RWPE1 (cell line): Measurements from ENCODE around the gene MAP1S.

Source experiments
- CTCF ChIA-PET: fragments of 350-600 bp; sonication (Branson Sonifier 250); formaldehyde crosslinking; extraction: SDS; loops from one replicate; lab custom pipeline; 2021; lab: Yijun Ruan, JAX
- POLR2A ChIA-PET: fragments of 400-600 bp; formaldehyde crosslinking; extraction: SDS; loops from one replicate; lab custom pipeline; 2020; ENCODE audit warnings: antibody characterized with exemption; ENCODE audit not compliant: low non-redundant PET; lab: Yijun Ruan, JAX
- DNase-seq: peaks from one replicate; pipeline ENCODE4 v3.0.0; 2012; ENCODE audit warnings: low spot score
- H3K27ac ChIP-seq: fragments of 450-650 bp; 2 replicates; pipeline ENCODE4 v1.5.1; 2017
- TF ChIP-seq, protein P1 (sequence below): fragments of 450-650 bp; conservative IDR thresholded peaks from 2 replicates; pipeline ENCODE4 v1.5.1; 2017; ENCODE audit warnings: low read depth, mild to moderate bottlenecking

MAP1S gene

GRCh38 chr19:17716309-17716929, 2.9 kb upstream of the MAP1S start:
- POLR2A ChIA-PET, result no interaction called here
- H3K27ac ChIP-seq, result no peak overlapping the region
- CTCF ChIA-PET, result interaction anchor here (0.6 to 1.2 kb wide), 2 partner anchors 50 to 137 kb away, joined by 3 to 4 read pairs; no protein-coding TSS in a partner anchor
- TF ChIP-seq, protein P1, sequence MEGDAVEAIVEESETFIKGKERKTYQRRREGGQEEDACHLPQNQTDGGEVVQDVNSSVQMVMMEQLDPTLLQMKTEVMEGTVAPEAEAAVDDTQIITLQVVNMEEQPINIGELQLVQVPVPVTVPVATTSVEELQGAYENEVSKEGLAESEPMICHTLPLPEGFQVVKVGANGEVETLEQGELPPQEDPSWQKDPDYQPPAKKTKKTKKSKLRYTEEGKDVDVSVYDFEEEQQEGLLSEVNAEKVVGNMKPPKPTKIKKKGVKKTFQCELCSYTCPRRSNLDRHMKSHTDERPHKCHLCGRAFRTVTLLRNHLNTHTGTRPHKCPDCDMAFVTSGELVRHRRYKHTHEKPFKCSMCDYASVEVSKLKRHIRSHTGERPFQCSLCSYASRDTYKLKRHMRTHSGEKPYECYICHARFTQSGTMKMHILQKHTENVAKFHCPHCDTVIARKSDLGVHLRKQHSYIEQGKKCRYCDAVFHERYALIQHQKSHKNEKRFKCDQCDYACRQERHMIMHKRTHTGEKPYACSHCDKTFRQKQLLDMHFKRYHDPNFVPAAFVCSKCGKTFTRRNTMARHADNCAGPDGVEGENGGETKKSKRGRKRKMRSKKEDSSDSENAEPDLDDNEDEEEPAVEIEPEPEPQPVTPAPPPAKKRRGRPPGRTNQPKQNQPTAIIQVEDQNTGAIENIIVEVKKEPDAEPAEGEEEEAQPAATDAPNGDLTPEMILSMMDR, result no peak
- no peak for DNase-seq

DNA sequence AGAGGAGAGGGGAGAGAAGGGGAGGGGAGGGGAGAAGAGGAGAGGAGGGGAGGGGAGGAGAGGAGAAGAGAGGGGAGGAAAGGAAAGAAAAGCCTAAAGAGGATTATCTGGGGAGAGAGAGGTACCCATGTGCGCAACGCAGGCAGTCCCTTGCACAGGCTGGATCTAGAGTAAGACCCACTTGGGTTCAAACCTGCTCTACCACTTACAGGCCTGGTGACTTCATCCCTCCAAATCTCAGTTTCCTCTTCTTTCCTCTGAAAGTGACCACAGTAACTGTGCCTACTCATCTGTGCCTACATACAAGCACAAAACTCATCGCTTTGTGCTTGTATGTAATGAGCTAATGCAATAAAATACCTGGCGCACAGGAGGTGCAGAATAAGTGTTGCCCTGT, 732 bp upstream of the MAP1S start:
- peak overlapping the region; percentile 77; the same call in 1 of the 2 replicates for H3K27ac ChIP-seq
- ChIA-PET POLR2A (interaction anchor here (0.6 to 0.9 kb wide), 3 partner anchors 26 to 198 kb away, joined by 3 to 4 read pairs (median 4); no protein-coding TSS in a partner anchor), CTCF (interaction anchor here (1.7 kb wide), 1 partner anchor 48 kb away, joined by 4 read pairs; no protein-coding TSS in a partner anchor)
- no peak for DNase-seq
- TF ChIP-seq, protein P1, result no peak

GRCh38 chr19:17719730-17720400, 585 bp downstream of the MAP1S start:
- ChIA-PET CTCF (interaction anchor here (0.7 to 1.7 kb wide), 3 partner anchors 22 to 114 kb away, joined by 4 read pairs; no protein-coding TSS in a partner anchor), POLR2A (no interaction called here)
- TF ChIP-seq, protein P1, result no peak
- peak; percentile 76 for DNase-seq
- peak overlapping the region; percentile 77 for H3K27ac ChIP-seq

GRCh38 chr19:17720440-17720839, 1.2 kb downstream of the MAP1S start:
- CTCF ChIA-PET, result interaction anchor here (0.7 to 1.5 kb wide), 2 partner anchors 21 to 114 kb away, joined by 4 read pairs; no protein-coding TSS in a partner anchor

DNA sequence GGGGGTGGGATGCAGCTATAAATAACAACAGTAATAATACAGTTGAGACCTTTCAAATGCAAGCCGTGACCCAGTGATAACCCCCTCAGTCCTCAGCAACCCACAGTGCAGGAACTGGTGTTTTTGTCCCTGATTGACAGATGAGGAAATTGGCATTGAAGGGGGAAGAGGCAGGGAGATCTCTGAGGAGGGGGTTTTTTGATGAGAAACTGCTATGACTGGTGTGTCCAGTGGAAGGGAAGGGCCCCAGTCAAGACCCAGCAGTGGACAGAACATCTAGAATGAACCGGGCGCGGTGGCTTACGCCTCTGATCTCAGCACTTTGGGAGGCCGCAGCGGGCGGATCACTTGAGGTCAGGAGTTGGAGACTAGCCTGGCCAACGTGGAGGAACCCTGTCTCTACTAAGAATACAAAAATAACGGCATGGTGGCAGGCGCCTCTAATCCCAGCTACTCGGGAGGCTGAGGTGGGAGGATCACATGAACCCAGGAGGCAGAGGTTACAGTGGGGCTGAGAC, 1.9 kb downstream of the MAP1S start:
- H3K27ac ChIP-seq, result peak overlapping the region; percentile 31
- CTCF ChIA-PET, result no interaction called here
- POLR2A ChIA-PET, result no interaction called here
- TF ChIP-seq, protein P1, result no peak
- no peak for DNase-seq

More at GRCh38 chr19:17720440-17720839, 1.2 kb downstream of the MAP1S start:
- DNase-seq, result no peak
- POLR2A ChIA-PET, result no interaction called here
- TF ChIP-seq, protein P1, result no peak
- peak overlapping the region; percentile 77 for H3K27ac ChIP-seq

GRCh38 chr19:17721821-17722220, 2.5 kb downstream of the MAP1S start:
- ChIA-PET POLR2A (no interaction called here), CTCF (no interaction called here)
- no peak for DNase-seq
- TF ChIP-seq, protein P1, result no peak
- peak overlapping the region; percentile 31 for H3K27ac ChIP-seq
